ENCODE data around the gene ITGBL1. TPM values are rescaled to one million over a fixed set of nuclear protein-coding genes. Genes with fewer than 3 reads are reported as not detected.
A peak's percentile ranks its signal among the peaks of the same experiment; 100 is the strongest.

The ITGBL1 gene
- total RNA-seq, 1 donor from 2014 or later: 9.5 TPM

GRCh38 chr13:101739382-101740178 lies 287.1 kb downstream of the ITGBL1 start:
- intact Hi-C loops (cut with DNase I): no loop called here
- no peak overlapping the region for H3K27ac ChIP-seq

GRCh38 chr13:101746513-101746912 lies 294.0 kb downstream of the ITGBL1 start:
- Histone ChIP-seq H3K9me3 (no peaks in the 10 kb centered on the region), H3K27me3 (ENCODE audit: low read depth) (no peaks in the 10 kb centered on the region), H3K27ac (no peak overlapping the region), H3K4me3 (no peak overlapping the region), H3K4me1 (no peaks in the 10 kb centered on the region), H3K36me3 (no peaks in the 10 kb centered on the region)
- intact Hi-C loops (cut with DNase I): no loop called here
- no peak for TF ChIP-seq CTCF (IDR thresholded peaks at IDR 0.05)
- ATAC-seq: no peak
- no peak for DNase-seq

More at GRCh38 chr13:101739382-101740178, 287.1 kb downstream of the ITGBL1 start:
- DNase-seq (no peak), ATAC-seq (no peak)
- Histone ChIP-seq H3K4me3 (no peak overlapping the region), H3K36me3 (no peaks in the 10 kb centered on the region), H3K4me1 (no peaks in the 10 kb centered on the region), H3K9me3 (no peaks in the 10 kb centered on the region), H3K27me3 (ENCODE audit: low read depth) (no peaks in the 10 kb centered on the region)
- no peak for TF ChIP-seq CTCF (IDR thresholded peaks at IDR 0.05)

GRCh38 chr13:101747039-101747438 lies 294.6 kb downstream of the ITGBL1 start:
- Histone ChIP-seq H3K27me3 (ENCODE audit: low read depth) (no peaks in the 10 kb centered on the region), H3K9me3 (no peaks in the 10 kb centered on the region), H3K4me1 (no peaks in the 10 kb centered on the region), H3K27ac (no peak overlapping the region), H3K4me3 (no peak overlapping the region), H3K36me3 (no peaks in the 10 kb centered on the region)
- intact Hi-C loops (cut with DNase I): no loop called here
- ATAC-seq: no peak
- no peak for DNase-seq
- TF ChIP-seq CTCF (IDR thresholded peaks at IDR 0.05): no peak

- no peak for DNase-seq
- H3K4me1 ChIP-seq: no peaks in the 10 kb centered on the region
- no peaks in the 10 kb centered on the region for H3K27me3 ChIP-seq (ENCODE audit: low read depth)
- no peak for TF ChIP-seq CTCF (IDR thresholded peaks at IDR 0.05)
- H3K9me3 ChIP-seq: no peaks in the 10 kb centered on the region
- H3K36me3 ChIP-seq: no peaks in the 10 kb centered on the region
- no peak for ATAC-seq
- intact Hi-C loops (cut with DNase I): no loop called here
- H3K4me3 ChIP-seq: no peak overlapping the region
- H3K27ac ChIP-seq: no peak overlapping the region
Measured at GRCh38 chr13:101749584-101749983, 297.1 kb downstream of the ITGBL1 start.

- Histone ChIP-seq H3K4me3 (no peak overlapping the region), H3K36me3 (no peaks in the 10 kb centered on the region), H3K27ac (no peak overlapping the region), H3K27me3 (ENCODE audit: low read depth) (no peaks in the 10 kb centered on the region), H3K9me3 (no peaks in the 10 kb centered on the region), H3K4me1 (no peaks in the 10 kb centered on the region)
- ATAC-seq: peak; percentile 18 to 32
- no peak for DNase-seq
- TF ChIP-seq CTCF (IDR thresholded peaks at IDR 0.05): no peak
- intact Hi-C loops (cut with DNase I): no loop called here
Measured at GRCh38 chr13:101751488-101751887, 299.0 kb downstream of the ITGBL1 start.
